Activated CD4-positive, alpha-beta T cell treated with anti-CD3 and anti-CD28 coated beads, Interleukin-2, amount 50 U/mL, for 16 hours (primary cell): ENCODE data around the gene IGFBP2.

Experiments
- DNase-seq: peaks from one replicate; pipeline ENCODE4 v3.0.0-alpha.2; 2020

IGFBP2 gene

DNA sequence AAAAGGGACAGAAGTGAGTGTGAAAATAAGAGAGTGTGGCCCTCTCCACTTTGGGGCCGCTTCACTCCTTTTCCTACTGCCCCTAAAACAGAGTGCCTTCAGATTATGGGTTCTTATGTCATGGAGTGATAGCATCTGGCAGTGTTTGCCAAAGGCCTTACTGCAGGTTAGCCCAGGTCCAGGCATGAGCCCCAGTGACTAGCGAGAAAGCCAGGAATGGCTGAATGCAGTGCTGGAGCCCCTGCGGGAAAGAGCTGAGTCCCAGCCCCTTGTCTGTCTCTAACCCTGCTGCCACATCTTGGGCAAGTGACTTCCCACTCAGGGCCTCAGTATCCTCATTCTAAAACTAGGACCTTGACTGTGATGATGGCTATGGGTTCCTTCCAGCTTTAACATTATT is 56.2 kb downstream of the IGFBP2 start:
- DNase-seq = no peak

DNA sequence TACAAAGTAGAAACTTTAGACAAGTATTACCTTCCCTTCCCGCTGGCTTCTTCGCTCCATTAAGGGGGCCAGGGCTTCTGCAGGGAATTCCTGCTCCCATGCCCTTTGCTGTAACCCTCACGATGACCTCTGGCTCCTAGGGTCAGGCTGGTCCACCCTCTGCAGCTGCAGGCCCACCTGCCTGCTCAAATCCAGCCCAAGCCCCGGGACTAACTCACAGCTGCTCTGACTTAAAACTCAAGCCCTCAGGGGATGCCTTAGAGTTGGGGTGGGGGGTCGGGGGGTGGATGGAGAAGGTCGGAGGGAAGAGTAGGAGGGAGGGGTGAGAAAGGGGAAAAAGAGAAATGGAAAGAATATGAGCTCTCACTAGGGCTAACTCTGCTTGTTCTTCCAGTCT is 57.2 kb downstream of the IGFBP2 start:
- no peak for DNase-seq

DNA sequence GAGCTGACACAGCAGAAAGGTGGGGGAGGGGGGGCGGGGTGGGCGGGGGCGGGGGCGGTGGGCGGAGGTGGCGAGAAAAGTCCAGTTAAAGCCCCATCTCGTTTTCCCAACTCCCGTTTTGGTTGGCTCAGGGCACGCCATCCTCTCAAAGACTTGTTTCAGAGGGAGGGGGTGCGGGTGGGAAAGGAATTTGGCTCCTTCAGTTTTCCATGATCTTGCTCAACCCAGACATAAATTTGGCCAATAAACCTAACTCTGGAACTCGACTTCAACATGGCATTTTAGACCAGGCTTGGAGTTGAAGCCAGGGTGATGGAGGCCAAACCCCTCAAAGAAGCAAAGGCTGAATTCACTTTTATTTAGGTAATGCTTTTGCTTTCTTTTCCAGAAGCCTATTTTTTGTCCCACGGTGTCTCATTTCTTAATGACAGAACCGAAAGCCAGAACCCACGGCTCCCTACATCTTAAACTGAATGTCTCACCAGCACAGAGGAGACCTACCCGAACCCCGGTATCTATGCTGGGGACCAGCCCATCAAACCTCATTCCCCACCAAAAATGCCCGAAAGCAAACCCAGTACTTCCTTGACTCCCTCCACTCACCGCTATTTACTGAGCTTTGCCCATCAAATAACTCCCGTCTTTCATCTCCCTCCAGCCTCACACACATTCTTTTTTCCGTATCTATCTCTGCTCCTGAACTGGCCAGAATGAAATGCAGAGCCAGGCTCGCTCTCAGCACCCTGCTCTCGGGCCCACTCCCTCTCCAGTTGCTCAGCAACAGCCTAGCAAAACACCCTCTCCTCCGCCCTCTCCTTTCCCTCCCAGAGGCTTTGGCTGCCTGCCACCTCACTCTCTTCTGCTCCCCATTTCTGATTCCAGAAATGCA is 57.9 kb downstream of the IGFBP2 start:
- peak; percentile 18 for DNase-seq

DNA sequence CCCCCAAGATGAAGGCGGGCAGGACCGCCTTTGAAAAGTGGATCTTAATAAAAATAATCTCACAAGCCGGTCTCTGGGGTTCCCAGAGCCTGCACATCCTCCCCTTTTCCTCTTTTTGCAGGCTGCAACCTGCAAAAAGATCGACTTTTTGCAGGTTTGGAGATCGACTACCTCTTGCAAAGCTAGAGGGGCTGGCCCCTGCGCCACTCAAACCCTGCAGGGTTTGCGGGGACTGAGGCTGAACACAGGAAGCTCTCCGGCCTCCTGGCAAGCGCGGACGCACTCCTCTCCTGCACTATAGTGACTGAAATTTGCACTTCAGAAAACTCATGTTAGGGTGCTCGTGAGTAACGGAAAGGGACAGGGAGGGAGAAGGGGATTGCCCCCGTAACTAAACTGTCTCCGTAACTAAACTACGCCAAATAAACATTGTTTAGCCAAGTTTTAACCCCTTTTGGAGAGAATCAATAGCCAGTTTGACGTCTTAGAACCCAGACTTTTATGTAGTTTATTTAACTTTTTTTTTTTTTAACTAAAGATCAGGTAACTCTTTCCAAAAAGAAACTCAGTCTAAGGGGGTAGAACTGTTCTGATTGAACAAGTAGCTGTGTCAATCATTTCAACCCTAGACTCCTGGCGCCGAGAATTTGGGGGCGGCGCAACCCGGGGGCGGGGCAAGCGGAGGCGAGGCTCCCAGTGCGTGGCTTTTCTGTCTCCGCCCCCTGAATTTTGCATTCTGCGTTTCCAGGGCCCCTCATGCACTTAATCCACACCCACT is 59.6 kb downstream of the IGFBP2 start:
- peak; percentile 71 for DNase-seq

DNA sequence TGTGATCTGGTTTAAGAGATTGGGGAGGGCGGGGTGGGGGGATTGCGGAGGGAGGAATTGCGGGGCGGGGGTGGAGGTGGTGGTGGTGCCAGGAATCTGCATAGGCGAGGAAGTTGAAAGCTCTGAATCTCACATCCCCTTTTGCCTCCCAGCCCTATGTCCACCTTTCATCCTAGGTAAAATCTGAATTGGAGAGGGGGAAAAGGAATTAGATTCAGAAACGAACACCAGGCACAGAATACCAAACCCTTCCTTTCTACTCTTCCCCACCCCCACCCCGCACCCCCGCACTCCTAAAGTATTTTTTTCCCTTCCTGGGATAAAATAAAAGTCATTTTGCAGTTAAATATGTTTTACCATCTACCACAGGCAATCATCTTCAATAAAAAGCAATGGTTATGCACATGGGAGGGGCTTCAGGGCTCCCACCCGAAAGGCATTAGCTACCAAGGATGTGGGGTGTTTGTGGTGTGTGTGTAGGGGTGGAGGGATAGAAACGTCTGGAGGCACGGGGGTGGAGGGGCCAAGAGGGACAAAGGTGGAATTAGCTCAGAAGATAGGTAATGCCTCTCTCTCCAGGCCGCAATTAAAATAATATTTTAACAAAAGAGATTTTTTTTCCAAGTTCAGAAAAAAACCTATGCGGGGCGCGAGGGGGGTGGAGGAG is 60.3 kb downstream of the IGFBP2 start:
- no peak for DNase-seq

DNA sequence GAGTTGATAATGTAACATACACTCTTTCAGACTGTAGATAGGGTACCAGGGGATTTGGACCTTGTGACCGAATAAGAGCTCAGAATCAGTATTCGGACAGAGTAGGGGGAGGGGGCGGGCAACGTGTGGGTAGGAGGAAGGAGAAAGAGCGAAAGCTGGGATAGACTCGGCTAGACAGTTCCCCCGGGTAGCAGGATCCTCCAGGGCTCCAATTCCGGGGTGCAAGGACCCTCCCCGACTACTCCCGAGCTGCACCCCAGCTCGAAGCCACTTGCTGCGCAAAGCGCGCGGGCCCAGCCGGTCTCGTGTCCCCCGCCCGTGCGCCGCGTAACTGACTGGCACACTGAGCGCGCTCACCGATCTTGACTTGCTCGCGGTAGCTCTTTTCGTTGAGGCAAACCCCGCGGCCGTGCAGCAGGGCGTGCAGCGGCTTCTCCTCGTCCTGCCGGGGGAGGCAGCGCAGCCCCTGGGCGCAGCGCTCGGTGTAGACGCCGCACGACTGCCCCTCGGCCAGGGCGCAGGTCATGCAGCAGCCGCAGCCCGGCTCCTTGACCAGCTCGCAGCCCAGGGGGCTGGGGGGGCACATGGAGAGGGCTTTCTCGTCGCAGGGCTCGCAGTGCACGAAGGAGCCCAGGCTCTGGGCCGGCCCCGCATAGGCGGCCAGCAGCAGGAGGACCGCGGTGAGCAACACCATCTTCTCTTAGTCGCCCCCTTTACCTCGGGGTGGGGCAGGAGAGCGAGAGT is 61.0 kb downstream of the IGFBP2 start:
- DNase-seq = peak; percentile 23

DNA sequence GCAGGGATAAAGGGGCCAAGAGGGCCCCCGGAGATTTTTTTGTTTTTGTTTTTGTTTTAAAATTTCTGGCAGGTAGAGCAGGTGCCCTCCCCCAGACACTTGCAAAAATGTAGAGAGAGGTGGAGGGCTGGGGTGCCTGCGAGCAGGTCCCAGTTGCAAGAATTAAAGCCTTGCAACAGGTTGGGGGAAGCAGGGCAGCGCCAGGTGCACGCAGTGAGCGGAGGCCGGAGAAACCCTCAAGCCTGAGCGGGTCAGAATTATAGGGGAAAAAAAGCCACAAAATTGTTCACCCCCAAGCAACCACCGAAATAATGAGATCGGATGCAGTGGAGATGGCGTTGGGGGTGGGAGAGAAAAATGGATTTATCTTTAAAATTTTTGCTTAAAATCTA is 61.6 kb downstream of the IGFBP2 start:
- no peak for DNase-seq

DNA sequence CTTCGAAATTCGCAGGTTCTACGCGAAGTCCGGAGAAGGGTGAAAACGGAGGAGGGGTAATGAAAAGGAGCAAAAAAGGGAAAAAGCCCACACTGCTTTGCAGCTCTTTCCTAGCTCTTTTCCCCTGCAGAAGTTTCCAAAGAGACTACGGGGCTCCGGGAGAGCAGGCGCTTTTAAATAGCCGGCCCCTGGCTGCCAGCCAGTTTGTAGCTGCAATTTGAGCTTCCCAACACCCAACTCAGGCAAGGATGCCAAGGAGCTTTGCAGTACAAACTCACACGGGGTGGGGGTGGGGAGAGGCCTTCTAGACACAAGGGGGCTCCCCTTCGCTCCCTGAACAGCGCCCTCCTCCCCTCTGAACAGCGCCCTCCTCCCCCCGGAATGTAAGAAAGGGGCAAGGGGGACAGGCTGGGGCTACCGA is 62.2 kb downstream of the IGFBP2 start, which contains the start of gene IGFBP5:
Gene IGFBP5, minus strand, starts transcription at position 149 of the 421 bp plus-strand sequence. CDS start 774 bp downstream, outside the sequence.
- no peak for DNase-seq

DNA sequence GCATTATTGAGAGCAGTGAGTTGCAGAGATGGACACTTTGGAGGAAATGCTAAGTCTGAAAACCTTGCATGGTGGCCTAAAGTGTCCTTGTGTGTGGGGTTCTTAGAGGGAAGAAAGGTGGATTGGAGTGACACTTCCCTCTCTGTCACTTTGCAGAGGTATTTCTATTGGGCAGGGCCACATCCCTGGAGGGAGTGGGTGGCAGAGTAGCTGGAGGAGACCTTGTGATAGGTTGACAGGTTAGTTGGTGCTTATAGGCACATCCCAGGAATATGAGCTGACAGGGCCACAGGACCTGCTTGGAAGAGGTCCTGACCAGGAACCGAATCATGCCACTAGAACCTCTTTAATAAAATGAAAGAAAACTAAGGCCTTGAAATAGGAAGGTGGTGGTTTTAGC is 63.1 kb downstream of the IGFBP2 start:
- no peak for DNase-seq

DNA sequence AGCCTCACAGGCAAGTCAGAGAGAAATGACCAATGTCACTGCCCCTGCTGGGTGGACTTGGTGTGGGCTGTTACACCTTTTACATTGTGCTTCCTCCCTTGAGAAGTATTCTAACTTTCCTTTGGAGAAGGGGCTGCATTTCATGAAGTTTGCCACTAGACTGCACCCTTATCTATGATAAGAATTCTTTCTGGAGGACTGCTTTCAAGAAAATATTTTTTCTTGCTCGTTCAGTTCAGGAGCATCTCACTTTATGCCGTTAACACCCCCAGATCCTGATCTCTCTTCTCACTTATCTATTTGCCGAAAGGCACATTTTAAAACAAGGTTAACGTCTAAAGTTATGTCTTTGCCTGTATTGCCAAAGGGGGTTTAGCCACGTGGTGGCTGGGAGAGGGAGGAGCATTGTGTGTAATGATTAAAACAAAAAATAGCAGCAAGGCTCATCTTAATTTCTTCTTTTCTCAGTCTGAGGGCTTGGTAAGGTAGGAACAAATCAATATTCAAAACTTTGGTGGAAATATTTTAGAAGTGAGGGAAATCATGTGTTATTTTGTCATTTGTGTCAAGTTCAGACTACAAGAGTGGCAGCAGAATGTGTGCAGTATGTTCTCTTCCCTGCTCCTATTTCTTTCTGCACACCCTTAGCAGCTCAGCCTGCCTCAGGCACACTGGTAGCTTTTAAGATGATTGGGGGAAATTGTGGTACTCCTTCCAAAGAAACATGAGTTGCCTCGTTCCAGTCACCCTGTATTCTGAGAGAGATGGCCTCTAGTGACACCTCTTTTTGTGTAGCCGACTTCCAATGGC is 63.7 kb downstream of the IGFBP2 start:
- DNase-seq = no peak

DNA sequence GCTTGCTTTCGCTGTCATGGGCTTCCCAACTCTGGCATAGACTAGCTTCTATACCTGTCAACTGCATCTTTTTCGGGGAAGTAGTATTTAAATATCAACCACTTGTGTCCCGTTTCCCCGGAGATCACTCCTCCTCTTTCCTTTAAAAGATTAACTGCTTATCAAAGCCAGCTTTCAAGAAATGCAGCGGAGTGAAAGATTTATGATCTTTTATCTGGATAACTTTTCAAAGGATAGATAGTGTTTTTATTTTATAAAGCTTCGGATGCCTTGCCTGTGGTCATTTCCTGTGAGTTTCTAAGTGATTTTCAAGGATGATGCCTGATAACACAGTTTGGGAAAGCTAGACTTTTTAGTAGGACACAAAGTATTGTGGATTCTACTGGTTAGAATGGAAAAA is 65.1 kb downstream of the IGFBP2 start:
- DNase-seq = no peak

DNA sequence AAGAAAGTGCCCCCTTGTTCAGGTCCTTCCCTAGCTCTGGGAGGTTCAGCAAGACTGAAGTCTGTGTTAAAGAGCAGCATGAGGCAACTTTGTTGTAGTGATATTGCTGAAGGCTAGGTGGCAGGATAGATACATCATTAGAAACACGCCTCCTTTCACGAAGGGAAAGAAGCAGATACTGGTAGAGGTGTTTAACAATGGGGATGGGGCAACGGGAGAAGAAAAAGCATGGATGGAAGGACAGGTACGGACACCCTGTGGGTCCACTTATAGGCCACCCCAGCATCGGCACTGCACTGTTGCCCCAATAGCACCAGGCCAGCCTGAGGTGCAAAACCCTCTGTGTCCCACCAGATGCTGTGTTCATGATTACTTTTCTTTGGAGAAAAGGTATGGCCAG is 65.7 kb downstream of the IGFBP2 start:
- DNase-seq = peak; percentile 39

DNA sequence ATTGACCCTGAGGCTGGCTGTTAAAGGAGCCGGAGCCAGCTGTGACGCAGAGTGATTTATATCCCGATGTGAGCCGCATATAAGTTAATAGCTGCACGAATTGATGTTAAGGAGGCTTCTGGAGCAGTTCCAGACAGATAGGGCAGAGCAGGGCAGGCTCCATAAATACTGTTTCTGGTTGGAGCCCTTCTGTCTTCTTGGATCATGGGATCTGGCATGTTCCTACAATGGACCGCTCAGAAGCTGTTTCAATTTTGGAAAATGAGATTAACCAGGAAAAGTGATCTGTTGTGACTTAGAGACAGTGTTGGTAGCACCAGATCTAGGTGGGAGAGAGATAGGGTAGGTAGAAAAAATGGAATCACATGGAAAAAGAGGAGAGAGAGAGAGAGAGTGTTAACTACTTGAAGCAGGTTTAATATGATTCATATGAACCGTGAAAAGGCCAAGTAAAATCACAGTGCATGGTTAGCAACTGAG is 66.9 kb downstream of the IGFBP2 start:
- no peak for DNase-seq

DNA sequence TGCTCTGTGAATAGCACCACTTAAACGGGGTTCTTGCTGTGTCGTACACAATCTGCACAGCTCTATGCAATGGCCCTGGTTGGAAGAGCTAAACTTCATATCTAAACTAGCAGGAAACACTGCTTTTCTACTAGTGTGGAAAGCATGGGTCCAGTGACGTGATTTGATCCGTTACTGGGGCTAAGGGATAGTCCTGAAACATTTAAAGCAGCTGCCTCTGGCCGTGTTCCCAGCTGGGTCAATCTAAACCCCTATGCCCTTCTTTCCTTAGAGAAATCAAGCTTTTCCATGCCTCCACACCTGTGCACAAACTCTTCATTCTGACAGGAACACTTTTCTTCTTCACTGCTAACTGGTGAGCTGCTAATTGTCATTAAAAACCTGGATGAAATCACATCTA is 67.6 kb downstream of the IGFBP2 start:
- no peak for DNase-seq

DNA sequence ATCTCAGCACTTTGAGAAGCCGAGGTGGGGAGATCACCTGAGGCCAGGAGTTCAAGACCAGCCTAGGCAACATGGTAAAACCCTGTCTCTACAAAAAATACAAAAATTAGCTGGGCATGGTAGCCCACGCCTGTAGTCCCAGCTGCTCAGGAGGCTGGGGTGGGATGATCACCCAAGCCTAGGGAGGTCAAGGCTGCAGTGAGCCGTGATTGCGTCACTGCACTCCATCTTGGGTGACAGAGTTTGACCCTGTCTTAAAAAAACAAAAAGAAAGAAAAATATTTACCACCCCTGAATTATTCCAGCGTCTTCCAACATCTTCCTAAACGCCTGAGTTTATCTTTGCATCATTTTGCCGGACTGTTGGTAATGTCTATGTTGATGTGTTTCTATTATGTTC is 68.3 kb downstream of the IGFBP2 start:
- DNase-seq = no peak

DNA sequence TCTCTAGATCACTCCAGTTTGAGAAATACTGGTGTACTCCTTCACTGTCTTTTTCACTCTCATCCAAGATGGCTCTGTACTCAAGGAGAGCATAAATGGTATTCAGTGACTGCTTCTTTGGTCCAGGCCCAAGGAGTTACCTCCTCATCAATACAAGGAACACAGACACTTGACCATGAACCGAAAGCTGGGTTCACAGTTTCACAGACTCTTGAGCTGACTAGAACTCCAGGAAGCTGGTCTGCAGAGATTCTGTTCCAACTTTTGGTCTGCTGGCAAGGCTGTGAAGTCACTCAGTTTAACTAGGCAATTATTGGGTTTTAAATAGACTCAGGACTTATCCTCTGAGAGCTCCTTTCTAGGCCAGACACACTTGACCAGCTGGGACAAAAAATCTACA is 69.5 kb downstream of the IGFBP2 start:
- DNase-seq = no peak

DNA sequence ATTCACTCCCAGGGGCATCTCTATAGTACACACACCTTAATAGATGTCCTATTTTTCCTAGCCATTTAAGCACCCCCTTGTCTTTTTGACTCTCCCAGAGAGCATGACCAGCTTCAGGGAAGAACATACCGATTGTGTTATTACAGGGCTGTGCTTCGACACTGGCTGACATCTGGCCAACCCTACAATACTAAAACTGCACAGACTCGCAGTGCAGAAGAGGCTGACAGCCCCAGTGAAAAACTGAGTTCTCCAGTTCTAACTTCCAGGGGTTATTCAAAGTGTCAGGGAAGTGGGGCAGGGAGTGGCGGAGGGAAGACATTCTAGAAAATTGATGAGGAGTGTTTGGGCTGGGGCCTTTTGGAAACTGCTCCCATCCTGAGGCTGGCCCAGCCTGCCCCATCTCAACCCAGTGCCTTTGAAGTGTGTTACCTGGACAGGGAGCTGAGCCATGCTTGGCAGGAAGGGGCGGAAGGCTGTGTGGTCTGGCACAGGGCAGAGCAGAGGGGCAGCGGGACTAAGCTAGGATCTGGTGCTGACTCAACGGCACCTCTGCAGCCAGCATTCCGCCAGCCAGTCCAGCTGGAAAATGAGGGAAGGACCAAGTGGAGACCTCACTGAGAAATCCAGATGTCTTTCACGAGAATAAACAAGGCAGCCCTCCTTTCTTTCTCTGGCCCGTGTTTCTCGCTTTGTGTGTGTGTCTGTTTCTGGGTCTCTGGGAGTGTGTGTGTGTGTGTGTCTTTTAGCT is 77.5 kb downstream of the IGFBP2 start:
- no peak for DNase-seq

DNA sequence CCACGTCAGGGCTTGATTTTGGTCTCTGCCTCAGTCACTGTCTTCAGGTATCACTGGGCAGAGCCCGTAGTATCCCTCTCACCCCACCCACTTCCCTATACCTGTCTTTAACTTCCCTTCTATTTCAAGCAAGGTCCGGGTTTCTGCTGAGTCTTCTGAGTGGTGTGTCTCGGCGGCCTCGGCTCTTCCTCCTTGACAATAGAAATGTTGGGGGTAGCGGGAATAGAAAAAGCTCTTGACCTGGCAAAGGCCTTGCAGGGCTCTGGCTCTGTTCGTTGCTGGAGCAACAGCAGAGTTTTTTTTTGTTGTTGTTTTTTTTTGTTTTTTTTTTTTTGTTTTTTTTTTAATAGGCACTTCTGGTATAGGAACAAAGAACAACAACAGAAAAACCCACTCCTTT is 78.1 kb downstream of the IGFBP2 start:
- DNase-seq = no peak

DNA sequence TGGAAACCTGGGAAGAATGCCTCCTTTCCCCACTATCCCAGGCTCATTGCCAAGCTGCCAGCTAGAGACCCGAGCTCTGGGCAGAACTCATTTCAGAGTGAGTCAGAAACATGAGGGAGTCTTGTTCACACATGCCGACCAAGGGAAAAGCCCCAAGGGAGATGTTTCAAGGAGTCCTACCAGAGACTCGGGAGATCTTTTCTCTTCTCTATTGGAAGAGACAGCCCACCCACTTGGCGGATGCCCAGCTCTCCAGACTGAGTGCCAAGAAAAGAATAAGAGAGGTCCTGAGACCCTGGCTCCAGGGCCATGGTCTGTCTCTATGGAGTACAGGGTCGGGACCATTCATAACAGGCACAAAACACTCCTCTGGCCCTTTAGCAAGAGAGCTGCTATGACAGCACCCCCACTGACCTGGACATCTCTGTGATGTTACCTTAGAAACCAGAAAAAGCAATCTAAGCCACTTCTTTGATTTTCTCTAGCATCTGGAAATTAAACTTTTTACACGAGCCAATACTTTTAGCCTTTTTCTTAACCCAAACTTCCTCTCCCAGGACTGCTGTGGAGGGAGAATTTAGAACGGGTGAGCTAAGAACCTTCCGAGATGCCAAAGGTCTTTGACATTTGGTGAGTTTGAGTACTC is 80.6 kb downstream of the IGFBP2 start:
- DNase-seq = no peak
